ENCODE results near the gene CD300LD.

DNA sequence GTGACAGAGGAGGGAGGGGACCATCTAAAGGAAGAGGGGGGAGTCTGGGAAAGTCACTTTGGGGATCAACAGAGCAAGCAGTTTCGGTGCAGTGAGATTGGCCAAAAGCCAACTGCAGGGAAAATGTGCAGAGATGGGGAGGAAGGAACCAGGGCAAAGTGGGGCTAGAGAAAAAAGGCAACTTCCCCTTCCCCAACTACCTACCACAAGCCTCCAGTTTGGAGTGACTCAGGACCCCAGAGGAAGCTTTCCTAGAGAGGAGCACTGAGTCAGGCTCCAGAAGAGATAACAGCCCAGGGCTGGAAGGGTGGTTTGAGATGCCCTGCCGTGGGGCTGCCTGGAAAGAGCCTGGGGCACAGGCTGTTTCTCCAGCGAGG is 6.9 kb upstream of the CD300LD start:
- TF ChIP-seq, protein P1, sequence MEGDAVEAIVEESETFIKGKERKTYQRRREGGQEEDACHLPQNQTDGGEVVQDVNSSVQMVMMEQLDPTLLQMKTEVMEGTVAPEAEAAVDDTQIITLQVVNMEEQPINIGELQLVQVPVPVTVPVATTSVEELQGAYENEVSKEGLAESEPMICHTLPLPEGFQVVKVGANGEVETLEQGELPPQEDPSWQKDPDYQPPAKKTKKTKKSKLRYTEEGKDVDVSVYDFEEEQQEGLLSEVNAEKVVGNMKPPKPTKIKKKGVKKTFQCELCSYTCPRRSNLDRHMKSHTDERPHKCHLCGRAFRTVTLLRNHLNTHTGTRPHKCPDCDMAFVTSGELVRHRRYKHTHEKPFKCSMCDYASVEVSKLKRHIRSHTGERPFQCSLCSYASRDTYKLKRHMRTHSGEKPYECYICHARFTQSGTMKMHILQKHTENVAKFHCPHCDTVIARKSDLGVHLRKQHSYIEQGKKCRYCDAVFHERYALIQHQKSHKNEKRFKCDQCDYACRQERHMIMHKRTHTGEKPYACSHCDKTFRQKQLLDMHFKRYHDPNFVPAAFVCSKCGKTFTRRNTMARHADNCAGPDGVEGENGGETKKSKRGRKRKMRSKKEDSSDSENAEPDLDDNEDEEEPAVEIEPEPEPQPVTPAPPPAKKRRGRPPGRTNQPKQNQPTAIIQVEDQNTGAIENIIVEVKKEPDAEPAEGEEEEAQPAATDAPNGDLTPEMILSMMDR (IDR thresholded peaks at IDR 0.05) = no peak
- TF ChIP-seq TFCP2L1 (CRISPR knock-in tag; IDR thresholded peaks at IDR 0.05) (no peak), BHLHE40 (IDR thresholded peaks at IDR 0.05; ENCODE audit: low read depth, low read length) (no peak), CHD2 (IDR thresholded peaks at IDR 0.05; ENCODE audit: low read length, partially characterized antibody) (no peak), ZSCAN20 (CRISPR knock-in tag; IDR thresholded peaks at IDR 0.05) (no peak), POLR2A (IDR thresholded peaks at IDR 0.05; ENCODE audit: low read length) (no peak), NR3C1 (IDR thresholded peaks at IDR 0.05) (no peak), SMC3 (IDR thresholded peaks at IDR 0.05) (no peak), CBX2 (IDR thresholded peaks at IDR 0.05; ENCODE audit: borderline replicate concordance, low read depth) (no peak), ZNF302 (CRISPR knock-in tag; IDR thresholded peaks at IDR 0.05) (no peak)
- TF ChIP-seq, protein P2, sequence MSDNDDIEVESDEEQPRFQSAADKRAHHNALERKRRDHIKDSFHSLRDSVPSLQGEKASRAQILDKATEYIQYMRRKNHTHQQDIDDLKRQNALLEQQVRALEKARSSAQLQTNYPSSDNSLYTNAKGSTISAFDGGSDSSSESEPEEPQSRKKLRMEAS (IDR thresholded peaks at IDR 0.05) = no peak

All from A549 (cell line).